Adrenal gland (tissue), 12 donors: ENCODE measurements around the gene DPY19L3. TPM values are rescaled to one million over a fixed set of nuclear protein-coding genes. Genes with fewer than 3 reads are reported as not detected.

Experiments used
- DNase-seq, 7 donors: peaks; one replicate each; pipeline ENCODE4 v3.0.0-alpha.2; 2019 to 2020
- H3K27ac ChIP-seq, 5 donors: fragments of 200-600 bp; sonication (generic) in 4 of 5; 1 replicate in 3 of 5; 2 replicates in 2 of 5; pipeline versions ENCODE4 v1.5.1 to v1.8.0; 2016 to 2020; ENCODE audit warnings: mild to moderate bottlenecking in 1 of 5
- H3K27me3 ChIP-seq: fragments of 200-600 bp; 2 replicates; pipeline ENCODE4 v1.8.0; 2021
- H3K36me3 ChIP-seq, 2 donors: fragments of 200-600 bp; replicated peaks in 1 of 2; 1 replicate in 1 of 2; 2 replicates in 1 of 2; pipeline versions ENCODE4 v1.5.1 to v1.8.0; 2018 to 2022
- H3K4me1 ChIP-seq, 2 donors: fragments of 200-600 bp; replicated peaks in 1 of 2; 1 replicate in 1 of 2; 2 replicates in 1 of 2; pipeline versions ENCODE4 v1.5.1 to v1.8.0; 2018 to 2021
- H3K4me3 ChIP-seq, 4 donors: fragments of 200-600 bp; sonication (generic) in 3 of 4; one replicate each; pipeline ENCODE4 v1.5.1; 2016 to 2018
- H3K9me3 ChIP-seq, 3 donors: fragments of 200-600 bp; sonication (generic) in 1 of 3; replicated peaks in 1 of 3; 1 replicate in 2 of 3; 2 replicates in 1 of 3; pipeline versions ENCODE4 v1.5.1 to v1.8.0; 2016 to 2021
- CTCF ChIP-seq, 6 experiments: fragments of 450-650 bp in 4 of 6; fragments of 200-600 bp in 2 of 6; sonication (generic) in 1 of 6; IDR thresholded peaks; 1 replicate in 5 of 6; 2 replicates in 1 of 6; pipeline versions ENCODE4 v1.5.1 to v1.8.0; 2016 to 2021; ENCODE audit warnings: antibody characterized with exemption in 6 of 6, mild to moderate bottlenecking in 2 of 6, moderate library complexity in 1 of 6
- POLR2A ChIP-seq, 2 donors: fragments of 450-650 bp; IDR thresholded peaks; one replicate each; pipeline ENCODE4 v1.6.1; 2017; ENCODE audit warnings: antibody characterized with exemption in 2 of 2, mild to moderate bottlenecking in 2 of 2, moderate library complexity in 1 of 2
- WGBS, 4 donors: extraction: QIAGEN DNeasy Blood & Tissue Kit in 2 of 4; methylation state at CpG; one replicate each; pipeline versions ENCODE4 v1.1.5 to v1.1.7; 2013 to 2017; 5-methylcytosine and 5-hydroxymethylcytosine counted together
- intact Hi-C, 2 donors: fragments of 100-400 bp; cut with DNase I; formaldehyde crosslinking; loops; one replicate each; pipeline versions ENCODE4 v1.14.1 to v1.15.0; 2022 to 2023
- polyA plus RNA-seq, 3 donors: library from polyadenylated mRNA; stranded (reverse); fragments of 200-250 nt in 2 of 3; fragments of 350-450 nt in 1 of 3; fragmentation: Illumina TruSeq in 1 of 3; extraction: RNeasy Lipid Tissue Mini Kit (QIAGEN cat#74804) in 1 of 3; gene quantifications; one replicate each; pipeline ENCODE4 v1.2.3, GENCODE V29; 2013 to 2014
- total RNA-seq, 9 donors: library from RNA; depleted of rRNA in 4 of 9; stranded (reverse); fragments of >200 nt in 4 of 9; fragments of 120-200 nt in 1 of 9; fragmentation: NEBNext Ultra II Directional in 1 of 9; extraction: Animal tissue kit (Norgen Biotek cat#: 25700) in 1 of 9; gene quantifications; one replicate each; pipeline versions ENCODE4 v1.1.0 to v1.2.4, GENCODE V29; 2013 to 2023
- donor health status: healthy with polysubstance abuse.
- donor health status: Bipolar disorder and iron deficiency.
- donor health status: DM: yes; HTN: yes; CAD: no.
- donor health status: DM: no; HTN: no; CAD: no.
- donor health status: DM: no; HTN: no; CAD: no.
- donor health status: DM: yes; HTN: yes; CAD: no.

The DPY19L3 gene
- total and polyA plus RNA-seq, 12 donors = 5.4 to 31.0 (median 21.6) TPM

- peaks cover 6 to 22% of the 10 kb centered on the region in 2 donors for H3K4me1 ChIP-seq
- H3K27me3 ChIP-seq = no peaks in the 10 kb centered on the region
- intact Hi-C loops = no loop called here
- H3K36me3 ChIP-seq = no peaks in the 10 kb centered on the region
- H3K9me3 ChIP-seq = no peaks in the 10 kb centered on the region
- WGBS, 4 donors = 91 to 94% (median 92%) methylated on average over 5 of the region's 5 CpGs
- H3K27ac ChIP-seq = no peak overlapping the region
- TF ChIP-seq CTCF (IDR thresholded peaks at IDR 0.05) = no peak
- TF ChIP-seq POLR2A (IDR thresholded peaks at IDR 0.05) = no peak
- no peak for DNase-seq
- no peak overlapping the region for H3K4me3 ChIP-seq
These were observed 2.1 kb upstream of the DPY19L3 start for GRCh38 chr19:32403291-32403995.

- Histone ChIP-seq H3K4me3 (peak overlapping the region in 2 of 4 donors; percentile 80 to 99), H3K36me3 (peaks cover 0 to 3% of the 10 kb centered on the region in 2 donors), H3K27ac (peak overlapping the region; percentile 84 to 98 (median 95)), H3K9me3 (no peaks in the 10 kb centered on the region), H3K27me3 (no peaks in the 10 kb centered on the region), H3K4me1 (peaks cover 6 to 22% of the 10 kb centered on the region in 2 donors)
- intact Hi-C loops = no loop called here
- TF ChIP-seq CTCF (IDR thresholded peaks at IDR 0.05) (no peak), POLR2A (IDR thresholded peaks at IDR 0.05) (no peak)
- WGBS, 4 donors = 64 to 72% (median 69%) methylated on average over 20 of the region's 20 CpGs
- no peak for DNase-seq
These were observed 1.2 kb upstream of the DPY19L3 start for GRCh38 chr19:32404213-32404932.

GRCh38 chr19:32404933-32405430, 588 bp upstream of the DPY19L3 start:
- H3K9me3 ChIP-seq = no peaks in the 10 kb centered on the region
- H3K4me3 ChIP-seq = peak overlapping the region; percentile 60 to 99 (median 72)
- WGBS, 4 donors = 0 to 2% (median 0%) methylated on average over 21 to 36 of the region's 36 CpGs
- H3K36me3 ChIP-seq = peaks cover 0 to 3% of the 10 kb centered on the region in 2 donors
- peak; percentile 70 to 85 (median 75) for DNase-seq
- no peaks in the 10 kb centered on the region for H3K27me3 ChIP-seq
- H3K4me1 ChIP-seq = peaks cover 6 to 22% of the 10 kb centered on the region in 2 donors
- no peak for TF ChIP-seq CTCF (IDR thresholded peaks at IDR 0.05)
- TF ChIP-seq POLR2A (IDR thresholded peaks at IDR 0.05) = no peak
- H3K27ac ChIP-seq = peak overlapping the region; percentile 84 to 98 (median 95)
- intact Hi-C loops = loop anchor here in 1 of 2 donors (5.0 kb wide), 1 partner anchor 48 kb away; no protein-coding TSS in a partner anchor
